H1 (cell line): ENCODE data around the gene ADAM12. TPM values are rescaled to one million over a fixed set of nuclear protein-coding genes. Genes with fewer than 3 reads are reported as not detected.

Experiments
- polyA plus RNA-seq, 7 experiments: library from polyadenylated mRNA; depleted of rRNA in 3 of 7; stranded (reverse) in 5 of 7; unstranded in 2 of 7; fragments of >200 nt in 5 of 7; fragments of 200-250 nt in 2 of 7; gene quantifications; 1 replicate in 5 of 7; 2 replicates in 1 of 7; 4 replicates in 1 of 7; pipeline versions ENCODE4 v1.2.1 to v1.2.3, GENCODE V29; 2011 to 2013; ENCODE audit warnings: missing spikeins in 2 of 7, mixed read lengths in 2 of 7
- small RNA-seq: library from polyadenylated mRNA; stranded (forward); fragments of <200 nt; extraction: miRNeasy Mini kit (QIAGEN cat#:217004); gene quantifications from one replicate; pipeline ENCODE3, GENCODE V24; 2013; ENCODE audit not compliant: insufficient read depth
- total RNA-seq: library from RNA; stranded (reverse); fragmentation: NEBNext Ultra II Directional; extraction: Animal tissue kit (Norgen Biotek cat#: 25700); gene quantifications from 2 replicates; pipeline ENCODE4 v1.2.1, GENCODE V29; 2021

ADAM12 gene
- total and polyA plus RNA-seq, 2 of the 8 experiments (the other 6 are each of a cell fraction or from before 2014, with no cell fraction given) = 0.07 to 0.17 TPM

Small RNA genes lying within 50 kb of the gene (small RNA-seq; reads per million reads assigned to genes)
- not detected for gene RNA5SP328
